Gastrocnemius medialis (tissue), 4 donors: Measurements from ENCODE around the gene SREK1IP1. TPM values are rescaled to one million over a fixed set of nuclear protein-coding genes. Genes with fewer than 3 reads are reported as not detected.
"Not testable (repeated sequence)": the region's sequence is repeated elsewhere in the genome, so short reads cannot be mapped to it uniquely, and the experiment has no call there.

ENCODE experiments used
- ATAC-seq, 2 donors: fragments of 150-250 bp; one replicate each; pipeline ENCODE4 v1.9.1; 2016
- DNase-seq, 2 donors: peaks; one replicate each; pipeline ENCODE4 v3.0.0-alpha.2; 2019
- H3K27ac ChIP-seq, 4 donors: fragments of 200-600 bp; sonication (generic); 1 replicate in 1 of 4; 2 replicates in 3 of 4; pipeline ENCODE4 v1.5.1; 2016 to 2018; ENCODE audit warnings: mild to moderate bottlenecking in 2 of 4, moderate library complexity in 1 of 4
- H3K27me3 ChIP-seq, 3 donors: fragments of 200-600 bp; sonication (generic) in 2 of 3; 1 replicate in 1 of 3; 2 replicates in 2 of 3; pipeline versions ENCODE4 v1.5.1 to v1.6.0; 2016 to 2019; ENCODE audit warnings: mild to moderate bottlenecking in 1 of 3, moderate library complexity in 1 of 3
- H3K36me3 ChIP-seq, 2 donors: fragments of 200-600 bp; sonication (generic) in 1 of 2; one replicate each; pipeline ENCODE4 v1.5.1; 2017 to 2018
- H3K4me1 ChIP-seq, 2 donors: fragments of 200-600 bp; sonication (generic) in 1 of 2; one replicate each; pipeline ENCODE4 v1.5.1; 2016 to 2017; ENCODE audit warnings: mild to moderate bottlenecking in 2 of 2
- H3K4me3 ChIP-seq, 4 donors: fragments of 200-600 bp; sonication (generic) in 3 of 4; 1 replicate in 1 of 4; 2 replicates in 3 of 4; pipeline ENCODE4 v1.5.1; 2016 to 2019; ENCODE audit warnings: mild to moderate bottlenecking in 2 of 4
- H3K9me3 ChIP-seq, 3 donors: fragments of 200-600 bp; sonication (generic) in 2 of 3; 1 replicate in 1 of 3; 2 replicates in 2 of 3; pipeline ENCODE4 v1.5.1; 2016 to 2019
- CTCF ChIP-seq, 5 experiments: fragments of 450-650 bp in 3 of 5; fragments of 200-600 bp in 2 of 5; sonication (generic) in 2 of 5; IDR thresholded peaks in 4 of 5; conservative IDR thresholded peaks in 1 of 5; 1 replicate in 4 of 5; 2 replicates in 1 of 5; pipeline ENCODE4 v1.5.1; 2016 to 2019; ENCODE audit warnings: antibody characterized with exemption in 5 of 5, mild to moderate bottlenecking in 3 of 5, moderate library complexity in 3 of 5
- POLR2A ChIP-seq, 2 donors: fragments of 450-650 bp; IDR thresholded peaks; one replicate each; pipeline ENCODE4 v1.6.1; 2017; ENCODE audit warnings: antibody characterized with exemption in 2 of 2, mild to moderate bottlenecking in 2 of 2, moderate library complexity in 2 of 2
- in situ Hi-C, 4 donors: fragments of 200-750 bp; cut with MboI; loops; one replicate each; pipeline versions ENCODE4 v1.15.0 to v1.8.0; 2017; ENCODE audit warnings: low sequenced_read_pairs in 4 of 4
- intact Hi-C: fragments of 100-400 bp; cut with DNase I; formaldehyde crosslinking; loops from one replicate; pipeline ENCODE4 v1.15.1; 2023; ENCODE audit warnings: low total_unique reads
- total RNA-seq, 4 donors: library from RNA; depleted of rRNA; stranded (reverse); fragments of >200 nt; gene quantifications; one replicate each; pipeline versions ENCODE4 v1.1.0 to v1.2.3, GENCODE V29; 2016

SREK1IP1 gene
- total RNA-seq, 4 donors from 2014 or later: 2.7 to 7.0 (median 3.9) TPM

- no peak for ATAC-seq
- Histone ChIP-seq H3K27ac (no peak overlapping the region), H3K27me3 (no peaks in the 10 kb centered on the region), H3K36me3 (peaks cover 0 to 46% of the 10 kb centered on the region in 2 donors), H3K4me3 (no peak overlapping the region), H3K4me1 (no peaks in the 10 kb centered on the region), H3K9me3 (no peaks in the 10 kb centered on the region)
- TF ChIP-seq POLR2A (IDR thresholded peaks at IDR 0.05) (no peak), CTCF (IDR thresholded peaks at IDR 0.05 in 4 of 5, conservative IDR thresholded peaks at IDR 0.05 in 1 of 5) (no peak)
- intact Hi-C loops: no loop called here
- no peak for DNase-seq
- in situ Hi-C loops: no loop called here
Measured at GRCh38 chr5:64727150-64727549, 41.3 kb downstream of the SREK1IP1 start.

DNA sequence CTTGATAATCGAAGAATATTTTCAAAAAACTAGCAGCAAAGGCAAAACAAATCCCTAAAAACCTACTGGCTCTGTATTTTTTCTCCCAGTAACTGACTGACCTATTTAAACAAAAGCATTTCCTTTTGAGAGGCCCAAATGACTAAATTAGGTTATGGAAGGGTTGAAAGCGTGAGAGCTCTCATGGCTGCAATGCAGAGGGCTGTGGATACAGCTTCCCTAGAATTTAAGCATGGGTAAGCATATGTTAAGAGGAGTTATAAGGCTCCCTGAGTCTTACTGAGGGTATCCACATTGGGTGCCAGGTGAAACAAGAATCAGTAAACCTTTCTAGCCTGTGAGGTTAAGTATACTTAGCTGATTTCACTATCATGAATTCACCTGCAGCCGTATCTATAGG, 45.9 kb downstream of the SREK1IP1 start:
- in situ Hi-C loops (no loop called here), intact Hi-C loops (no loop called here)
- H3K9me3 ChIP-seq: no peaks in the 10 kb centered on the region
- no peak overlapping the region for H3K27ac ChIP-seq
- no peak overlapping the region for H3K4me3 ChIP-seq
- no peaks in the 10 kb centered on the region for H3K27me3 ChIP-seq
- peaks cover 0 to 43% of the 10 kb centered on the region in 2 donors for H3K36me3 ChIP-seq
- TF ChIP-seq CTCF (IDR thresholded peaks at IDR 0.05 in 4 of 5, conservative IDR thresholded peaks at IDR 0.05 in 1 of 5) (no peak), POLR2A (IDR thresholded peaks at IDR 0.05) (no peak)
- ATAC-seq: no peak
- H3K4me1 ChIP-seq: no peaks in the 10 kb centered on the region
- no peak for DNase-seq

GRCh38 chr5:64714495-64714894, 54.0 kb downstream of the SREK1IP1 start:
- H3K36me3 ChIP-seq, H3K9me3 ChIP-seq, H3K4me3 ChIP-seq, ATAC-seq, H3K27ac ChIP-seq, DNase-seq, intact Hi-C loops, in situ Hi-C loops, H3K4me1 ChIP-seq, H3K27me3 ChIP-seq: not testable (repeated sequence)

DNA sequence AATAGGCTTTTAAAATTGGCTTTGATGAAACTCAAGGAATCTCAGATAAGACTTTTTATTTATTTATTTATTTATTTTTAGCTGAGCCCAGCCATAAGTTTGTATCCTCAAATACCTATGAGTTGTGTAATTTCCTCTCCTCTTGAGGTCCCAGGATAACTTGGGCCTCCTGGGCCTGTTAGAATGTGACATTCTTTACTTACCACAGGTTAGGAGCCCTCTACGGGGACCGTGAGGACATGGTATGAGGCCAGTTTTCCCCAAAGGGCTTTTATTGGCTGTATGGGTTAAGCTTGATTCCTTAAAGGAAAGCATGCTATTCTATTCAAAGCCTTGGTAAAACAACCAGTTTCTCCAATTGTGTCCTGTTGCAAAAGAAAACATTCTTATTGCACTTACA, 61.3 kb downstream of the SREK1IP1 start:
- intact Hi-C loops (no loop called here), in situ Hi-C loops (no loop called here)
- H3K27ac ChIP-seq: no peak overlapping the region
- TF ChIP-seq POLR2A (IDR thresholded peaks at IDR 0.05) (no peak), CTCF (IDR thresholded peaks at IDR 0.05 in 4 of 5, conservative IDR thresholded peaks at IDR 0.05 in 1 of 5) (no peak)
- H3K27me3 ChIP-seq: no peaks in the 10 kb centered on the region
- DNase-seq (no peak), ATAC-seq (no peak)
- no peaks in the 10 kb centered on the region for H3K4me1 ChIP-seq
- H3K36me3 ChIP-seq: no peaks in the 10 kb centered on the region
- H3K9me3 ChIP-seq: no peaks in the 10 kb centered on the region
- no peak overlapping the region for H3K4me3 ChIP-seq

DNA sequence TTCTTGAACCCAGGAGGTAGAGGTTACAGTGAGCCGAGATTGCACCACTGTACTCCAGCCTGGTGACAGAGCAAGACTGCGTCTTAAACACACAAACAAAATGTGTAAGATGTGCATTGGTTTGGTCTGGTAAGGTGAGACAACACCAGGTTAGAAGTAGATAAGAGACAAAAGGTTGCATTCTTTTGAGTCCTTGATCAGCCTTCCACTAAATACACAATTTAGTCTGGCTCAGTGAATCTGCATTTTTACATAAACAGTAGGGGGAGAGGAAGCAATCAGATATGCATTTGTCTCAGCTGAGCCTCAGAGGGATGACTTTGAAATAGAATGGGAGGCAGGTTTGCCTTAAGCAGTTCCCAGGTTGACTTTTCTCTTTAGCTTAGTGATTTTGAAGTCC, 62.4 kb downstream of the SREK1IP1 start:
- H3K27me3 ChIP-seq, H3K4me3 ChIP-seq, ATAC-seq, intact Hi-C loops, H3K9me3 ChIP-seq, in situ Hi-C loops, H3K36me3 ChIP-seq, DNase-seq, H3K27ac ChIP-seq, H3K4me1 ChIP-seq: not testable (repeated sequence)

DNA sequence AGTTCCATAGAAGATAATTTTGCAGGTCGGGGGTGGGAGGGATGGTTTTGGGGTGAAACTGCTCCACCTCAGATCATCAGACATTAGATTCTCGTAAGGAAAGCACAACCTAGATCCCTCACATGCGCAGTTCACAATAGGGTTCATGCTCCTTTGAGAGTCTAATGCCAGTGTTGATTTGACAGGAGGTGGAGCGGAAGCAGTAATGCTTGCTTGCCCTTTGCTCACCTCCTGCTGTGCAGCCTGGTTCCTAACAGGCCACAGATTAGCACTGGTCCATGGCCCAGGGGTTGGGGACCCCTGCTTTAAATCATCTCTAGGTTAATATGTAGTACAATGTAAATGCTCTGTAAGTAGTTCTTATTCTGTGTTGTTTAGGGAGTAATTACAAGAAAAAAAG, 67.7 kb downstream of the SREK1IP1 start:
- no peaks in the 10 kb centered on the region for H3K27me3 ChIP-seq
- H3K36me3 ChIP-seq: no peaks in the 10 kb centered on the region
- no peak for TF ChIP-seq CTCF (IDR thresholded peaks at IDR 0.05 in 4 of 5, conservative IDR thresholded peaks at IDR 0.05 in 1 of 5)
- no peak for TF ChIP-seq POLR2A (IDR thresholded peaks at IDR 0.05)
- intact Hi-C loops (no loop called here), in situ Hi-C loops (no loop called here)
- ATAC-seq: no peak
- H3K27ac ChIP-seq: no peak overlapping the region
- no peaks in the 10 kb centered on the region for H3K4me1 ChIP-seq
- no peaks in the 10 kb centered on the region for H3K9me3 ChIP-seq
- DNase-seq: no peak
- H3K4me3 ChIP-seq: no peak overlapping the region

- H3K9me3 ChIP-seq, in situ Hi-C loops, H3K4me3 ChIP-seq, H3K27me3 ChIP-seq, intact Hi-C loops, DNase-seq, H3K36me3 ChIP-seq, ATAC-seq, H3K4me1 ChIP-seq, H3K27ac ChIP-seq: not testable (repeated sequence)
Measured at GRCh38 chr5:64696414-64696813, 72.1 kb downstream of the SREK1IP1 start.
